HFF-Myc (cell line): Measurements from ENCODE around the gene GBA2.

Source experiments
- DNase-seq: peaks from one replicate; pipeline ENCODE4 v3.0.0-alpha.2; 2011; ENCODE audit warnings: low read depth; ENCODE audit errors: extremely low read depth
- H3K4me3 ChIP-seq: replicated peaks from 2 replicates; pipeline ENCODE4 v1.5.1; 2011; ENCODE audit warnings: low read depth, mild to moderate bottlenecking, control low read depth, low read length
- TF ChIP-seq, protein P1 (sequence below): IDR thresholded peaks from 2 replicates; pipeline ENCODE4 v1.5.1; 2012; ENCODE audit warnings: mild to moderate bottlenecking, low read depth, low read length, control low read depth; ENCODE audit errors: missing control alignments

GBA2 gene

DNA sequence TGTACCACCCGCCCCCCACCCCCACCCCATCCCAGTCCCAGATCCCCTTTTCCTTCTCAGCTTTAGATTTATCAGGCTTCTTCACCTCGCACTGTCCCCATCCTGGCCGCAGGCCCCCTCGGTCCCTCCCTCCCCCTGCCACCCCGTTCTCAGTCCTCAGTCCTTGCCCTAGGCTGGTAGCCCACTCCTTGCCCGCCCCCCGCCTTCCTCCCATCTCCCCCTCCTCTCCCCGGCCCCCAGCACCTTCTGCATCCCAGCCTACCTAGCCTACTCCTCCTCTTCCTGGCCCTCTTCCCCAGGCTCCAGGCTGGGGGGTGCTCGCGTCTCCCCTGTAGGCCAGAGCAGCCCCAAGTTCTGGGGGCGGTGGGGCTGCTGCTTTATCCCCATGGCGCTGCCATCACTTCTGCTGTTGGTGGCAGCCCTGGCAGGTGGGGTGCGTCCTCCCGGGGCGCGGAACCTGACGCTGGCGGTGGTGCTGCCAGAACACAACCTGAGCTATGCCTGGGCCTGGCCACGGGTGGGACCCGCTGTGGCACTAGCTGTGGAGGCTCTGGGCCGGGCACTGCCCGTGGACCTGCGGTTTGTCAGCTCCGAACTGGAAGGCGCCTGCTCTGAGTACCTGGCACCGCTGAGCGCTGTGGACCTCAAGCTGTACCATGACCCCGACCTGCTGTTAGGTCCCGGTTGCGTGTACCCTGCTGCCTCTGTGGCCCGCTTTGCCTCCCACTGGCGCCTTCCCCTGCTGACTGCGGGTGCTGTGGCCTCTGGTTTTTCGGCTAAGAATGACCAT is 43.2 kb upstream of the GBA2 start:
- TF ChIP-seq, protein P1, sequence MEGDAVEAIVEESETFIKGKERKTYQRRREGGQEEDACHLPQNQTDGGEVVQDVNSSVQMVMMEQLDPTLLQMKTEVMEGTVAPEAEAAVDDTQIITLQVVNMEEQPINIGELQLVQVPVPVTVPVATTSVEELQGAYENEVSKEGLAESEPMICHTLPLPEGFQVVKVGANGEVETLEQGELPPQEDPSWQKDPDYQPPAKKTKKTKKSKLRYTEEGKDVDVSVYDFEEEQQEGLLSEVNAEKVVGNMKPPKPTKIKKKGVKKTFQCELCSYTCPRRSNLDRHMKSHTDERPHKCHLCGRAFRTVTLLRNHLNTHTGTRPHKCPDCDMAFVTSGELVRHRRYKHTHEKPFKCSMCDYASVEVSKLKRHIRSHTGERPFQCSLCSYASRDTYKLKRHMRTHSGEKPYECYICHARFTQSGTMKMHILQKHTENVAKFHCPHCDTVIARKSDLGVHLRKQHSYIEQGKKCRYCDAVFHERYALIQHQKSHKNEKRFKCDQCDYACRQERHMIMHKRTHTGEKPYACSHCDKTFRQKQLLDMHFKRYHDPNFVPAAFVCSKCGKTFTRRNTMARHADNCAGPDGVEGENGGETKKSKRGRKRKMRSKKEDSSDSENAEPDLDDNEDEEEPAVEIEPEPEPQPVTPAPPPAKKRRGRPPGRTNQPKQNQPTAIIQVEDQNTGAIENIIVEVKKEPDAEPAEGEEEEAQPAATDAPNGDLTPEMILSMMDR, result no peak
- peak overlapping the region; percentile 39 for H3K4me3 ChIP-seq

DNA sequence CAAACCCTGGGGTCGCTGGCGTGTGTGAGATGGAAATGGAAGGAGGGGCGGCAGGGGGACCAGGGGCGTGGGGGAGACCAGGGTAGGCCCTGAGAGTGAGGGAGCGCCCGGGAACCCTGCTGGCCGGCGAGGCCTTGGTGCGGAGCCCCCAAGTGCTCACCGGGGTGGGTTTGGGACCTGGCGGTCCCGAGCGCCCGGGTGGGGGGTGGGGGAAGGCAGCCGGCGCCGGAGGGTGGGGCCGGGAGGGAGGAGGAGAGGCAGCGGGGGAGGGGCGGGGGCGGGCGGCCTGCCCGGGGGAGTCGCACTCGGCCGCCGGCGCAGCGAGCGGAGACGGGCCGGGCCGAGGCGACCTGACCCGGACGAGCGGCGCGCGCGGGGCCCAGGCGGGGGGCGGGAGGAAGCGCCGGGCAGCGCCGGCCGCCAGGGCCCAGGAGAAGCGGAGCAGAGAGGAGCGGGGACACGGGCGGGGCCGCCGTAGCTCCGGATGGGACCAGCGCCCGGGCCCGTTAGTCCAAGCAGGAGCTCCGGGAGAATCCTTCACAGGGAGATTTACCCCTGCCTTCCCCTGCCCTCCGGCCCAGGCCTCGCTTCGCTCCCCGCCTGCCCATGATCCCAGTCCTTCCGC is 42.4 kb upstream of the GBA2 start, which contains the start of gene NPR2:
TSS of gene NPR2 (plus strand) at position 295 of the 625 bp plus-strand sequence. CDS start 818 bp downstream, outside the sequence.
- no peak for DNase-seq
- peak within 1 kb of the TSS; percentile 39 for H3K4me3 ChIP-seq
- TF ChIP-seq, protein P1, result no peak

More for the DNA sequence above, 43.2 kb upstream of the GBA2 start:
- no peak for DNase-seq

GRCh38 chr9:35790385-35791296 is 41.6 kb upstream of the GBA2 start:
- H3K4me3 ChIP-seq, result no peak overlapping the region
- peak; percentile 66 for DNase-seq
- TF ChIP-seq, protein P1, result peak; percentile 85

DNA sequence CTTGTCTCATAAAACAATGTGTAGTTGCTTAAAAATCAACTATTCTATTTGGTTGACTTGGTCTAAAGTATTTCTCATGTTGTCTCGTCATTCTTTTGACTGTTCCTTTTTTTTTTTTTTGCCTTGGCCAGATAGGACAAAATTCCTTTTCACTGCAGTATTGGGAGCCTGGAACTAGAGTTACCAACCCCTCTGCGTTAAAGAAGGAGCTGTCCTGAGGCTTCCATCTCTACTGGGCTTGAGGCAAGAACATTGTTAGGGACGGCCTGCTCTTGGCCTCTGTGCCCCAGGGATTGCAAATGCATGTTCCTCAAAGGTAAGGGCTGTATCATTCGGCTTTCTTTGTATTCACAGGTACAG is 41.0 kb upstream of the GBA2 start:
- H3K4me3 ChIP-seq, result no peak overlapping the region
- no peak for DNase-seq
- TF ChIP-seq, protein P1, result no peak

DNA sequence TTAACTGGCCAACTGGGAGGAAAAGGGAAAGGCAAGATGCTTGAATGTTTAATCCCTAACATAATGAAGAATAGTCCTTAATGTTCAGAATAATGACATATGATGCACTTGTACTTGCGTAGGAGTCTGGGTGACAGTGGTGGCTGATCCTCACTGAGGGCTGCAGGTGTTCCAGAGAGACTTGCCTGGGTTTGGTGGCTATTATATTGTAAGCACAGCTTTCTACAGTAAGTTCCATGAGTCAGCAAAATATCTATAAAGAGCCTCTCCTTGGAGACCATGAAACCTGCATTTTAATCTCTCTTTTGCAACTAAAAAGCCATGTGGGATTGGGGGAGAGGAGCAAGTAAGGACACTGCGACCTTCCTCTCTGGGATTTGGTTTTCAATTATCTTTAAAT is 40.5 kb upstream of the GBA2 start:
- H3K4me3 ChIP-seq, result no peak overlapping the region
- no peak for DNase-seq
- TF ChIP-seq, protein P1, result no peak

- TF ChIP-seq, protein P1, result no peak
- DNase-seq, result no peak
- no peak overlapping the region for H3K4me3 ChIP-seq
Observed at GRCh38 chr9:35783418-35783817, 34.4 kb upstream of the GBA2 start.
